CD8-positive, alpha-beta memory T cell (primary cell): ENCODE data around the gene NR1D1. TPM values are rescaled to one million over a fixed set of nuclear protein-coding genes. Genes with fewer than 3 reads are reported as not detected.
A peak's percentile ranks its signal among the peaks of the same experiment; 100 is the strongest.

ENCODE experiments used
- CTCF ChIA-PET: fragments of 350-600 bp; sonication (Branson Sonifier 250); formaldehyde crosslinking; loops from one replicate; lab custom pipeline; 2021; ENCODE audit warnings: antibody characterized with exemption; lab: Charles Lee
- POLR2A ChIA-PET: fragments of 350-600 bp; sonication (Branson Sonifier 250); formaldehyde crosslinking; loops from one replicate; lab custom pipeline; 2021; ENCODE audit warnings: antibody characterized with exemption; lab: Charles Lee
- DNase-seq, 5 donors: peaks; one replicate each; pipeline versions ENCODE4 v3.0.0 to v3.0.0-alpha.2; 2020 to 2022; ENCODE audit warnings: mixed read lengths in 1 of 5
- H3K27ac ChIP-seq: one replicate; pipeline ENCODE4 v1.7.0; 2013; ENCODE audit warnings: low read depth, mild to moderate bottlenecking, low read length, moderate library complexity
- H3K27me3 ChIP-seq: 2 replicates; pipeline ENCODE4 v1.7.0; 2013; ENCODE audit warnings: low read length, mild to moderate bottlenecking; ENCODE audit not compliant: insufficient read depth, poor library complexity, severe bottlenecking
- H3K36me3 ChIP-seq: 2 replicates; pipeline ENCODE4 v1.7.0; 2013; ENCODE audit warnings: mild to moderate bottlenecking, low read length, moderate library complexity; ENCODE audit not compliant: insufficient read depth
- H3K4me1 ChIP-seq: 2 replicates; pipeline ENCODE4 v1.7.0; 2013; ENCODE audit warnings: mild to moderate bottlenecking, low read length, moderate library complexity; ENCODE audit not compliant: insufficient read depth
- H3K4me3 ChIP-seq: 2 replicates; pipeline ENCODE4 v1.7.0; 2013; ENCODE audit warnings: mild to moderate bottlenecking, low read length
- H3K9me3 ChIP-seq: 2 replicates; pipeline ENCODE4 v1.7.0; 2013; ENCODE audit warnings: mild to moderate bottlenecking, low read length
- H3K27ac Mint-ChIP-seq, 8 donors: one replicate each; pipeline ENCODE4 v1.8.0; 2020 to 2021; ENCODE audit warnings: mixed read lengths in 8 of 8, mild to moderate bottlenecking in 6 of 8, inconsistent platforms in 3 of 8, moderate library complexity in 3 of 8
- H3K27me3 Mint-ChIP-seq, 2 donors: one replicate each; pipeline ENCODE4 v1.8.0; 2020 to 2021; ENCODE audit warnings: mixed read lengths in 2 of 2, mild to moderate bottlenecking in 1 of 2, moderate library complexity in 1 of 2
- H3K36me3 Mint-ChIP-seq, 3 donors: one replicate each; pipeline ENCODE4 v1.8.0; 2020 to 2021; ENCODE audit warnings: mixed read lengths in 3 of 3, inconsistent platforms in 1 of 3, mild to moderate bottlenecking in 1 of 3
- H3K4me1 Mint-ChIP-seq, 3 donors: one replicate each; pipeline ENCODE4 v1.8.0; 2020 to 2021; ENCODE audit warnings: mixed read lengths in 3 of 3, inconsistent platforms in 1 of 3, mild to moderate bottlenecking in 1 of 3
- H3K4me3 Mint-ChIP-seq, 7 donors: one replicate each; pipeline ENCODE4 v1.8.0; 2020 to 2021; ENCODE audit warnings: mixed read lengths in 7 of 7, mild to moderate bottlenecking in 6 of 7, moderate library complexity in 4 of 7, inconsistent platforms in 2 of 7
- H3K9me3 Mint-ChIP-seq, 5 donors: one replicate each; pipeline ENCODE4 v1.8.0; 2020 to 2022; ENCODE audit warnings: mixed read lengths in 5 of 5, mild to moderate bottlenecking in 3 of 5, moderate library complexity in 2 of 5, inconsistent platforms in 1 of 5
- polyA plus RNA-seq: library from polyadenylated mRNA; unstranded; fragments of 300-500 nt; fragmentation: Illumina TruSeq; gene quantifications from one replicate; pipeline ENCODE4 v1.2.3, GENCODE V29; 2021
- total RNA-seq, 2 experiments: library from RNA; stranded (reverse); gene quantifications; one replicate each; pipeline ENCODE4 v1.2.3, GENCODE V29; 2021

NR1D1 gene
- total and polyA plus RNA-seq, 3 experiments from 2014 or later = 10.0 to 10.4 (median 10.2) TPM

DNA sequence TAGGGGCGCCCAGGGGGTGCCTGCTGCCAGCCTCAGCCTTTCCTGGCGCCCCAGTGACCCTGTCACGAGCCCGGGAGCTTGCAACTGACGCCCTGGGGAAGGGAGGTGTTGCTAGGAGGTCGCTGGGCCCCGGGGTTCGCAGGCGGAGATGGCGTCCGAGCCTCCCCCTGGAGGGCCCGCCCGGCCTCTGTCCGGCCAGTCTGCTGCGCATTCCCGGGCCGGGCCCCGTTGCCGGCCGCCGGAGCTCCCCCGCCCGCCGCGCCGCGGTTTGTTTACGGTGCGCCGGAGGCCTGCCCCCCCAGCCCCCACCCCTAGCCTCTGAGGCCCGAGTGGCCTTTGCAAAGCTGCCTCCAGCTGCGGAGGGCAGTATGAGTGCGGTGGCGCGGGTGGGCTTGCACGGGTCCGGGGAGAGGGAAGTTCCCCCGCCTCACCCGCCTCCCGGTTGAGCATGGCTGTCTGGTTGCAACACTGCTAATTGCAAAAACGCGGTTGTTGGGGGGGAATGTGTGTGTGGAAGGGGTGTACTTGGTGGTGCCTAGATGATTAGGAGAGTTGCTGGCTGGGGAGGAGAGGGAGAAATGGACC is 37.1 kb downstream of the NR1D1 start:
- DNase-seq = peak in 1 of 5 donors; percentile 64
- peaks cover 44 to 56% (median 47%) of the 10 kb centered on the region in 3 donors for H3K4me1 Mint-ChIP-seq
- H3K9me3 Mint-ChIP-seq = no peaks in the 10 kb centered on the region
- H3K27ac ChIP-seq = peak overlapping the region; percentile 73
- H3K36me3 Mint-ChIP-seq = peaks cover 0 to 3% (median 0%) of the 10 kb centered on the region in 3 donors
- ChIA-PET POLR2A (interaction anchor here (0.7 to 1.3 kb wide), 5 partner anchors 9 to 50 kb away, joined by 3 to 10 read pairs (median 5); partner anchors contain the start of gene MED24), CTCF (interaction anchor here (0.9 to 15.5 kb wide), 8 partner anchors 9 to 105 kb away, joined by 3 to 159 read pairs (median 19); partner anchors contain the start of genes MED24 and NR1D1)
- no peaks in the 10 kb centered on the region for H3K27me3 ChIP-seq
- H3K4me1 ChIP-seq = peaks cover 53% of the 10 kb centered on the region
- H3K4me3 Mint-ChIP-seq = peak overlapping the region; percentile 88 to 97 (median 91)
- no peaks in the 10 kb centered on the region for H3K36me3 ChIP-seq
- peaks cover 0 to under 1% of the 10 kb centered on the region in 2 donors for H3K27me3 Mint-ChIP-seq
- H3K9me3 ChIP-seq = no peaks in the 10 kb centered on the region
- H3K4me3 ChIP-seq = peak overlapping the region; percentile 81
- peak overlapping the region; percentile 63 to 97 (median 90) for H3K27ac Mint-ChIP-seq

- H3K4me1 Mint-ChIP-seq = peaks cover 37 to 49% (median 41%) of the 10 kb centered on the region in 3 donors
- H3K27ac Mint-ChIP-seq = peak within 1 kb of the TSS; percentile 80 to 97 (median 90)
- H3K4me1 ChIP-seq = peaks cover 46% of the 10 kb centered on the region
- H3K27me3 ChIP-seq = no peaks in the 10 kb centered on the region
- DNase-seq = peak; percentile 64 to 81 (median 70)
- H3K36me3 ChIP-seq = no peaks in the 10 kb centered on the region
- H3K9me3 Mint-ChIP-seq = no peaks in the 10 kb centered on the region
- ChIA-PET CTCF (interaction anchor here (0.6 to 15.5 kb wide), 12 partner anchors 8 to 105 kb away, joined by 3 to 159 read pairs (median 8); partner anchors contain the start of genes MED24 and NR1D1), POLR2A (interaction anchor here (0.5 to 1.3 kb wide), 7 partner anchors 8 to 78 kb away, joined by 3 to 10 read pairs (median 4); partner anchors contain the start of genes CASC3 and MED24)
- H3K36me3 Mint-ChIP-seq = peaks cover 0 to 3% (median 0%) of the 10 kb centered on the region in 3 donors
- no peaks in the 10 kb centered on the region for H3K9me3 ChIP-seq
- H3K4me3 Mint-ChIP-seq = peak within 1 kb of the TSS; percentile 88 to 97 (median 91)
- H3K4me3 ChIP-seq = peak within 1 kb of the TSS; percentile 81
- peaks cover 0 to 2% of the 10 kb centered on the region in 2 donors for H3K27me3 Mint-ChIP-seq
- H3K27ac ChIP-seq = peak within 1 kb of the TSS; percentile 73
These were observed 37.8 kb downstream of the NR1D1 start, which contains the start of gene THRA for GRCh38 chr17:40062329-40063186. Gene THRA (plus strand): TSS chr17:40062965. CDS start chr17:40074489, 11,524 bp downstream.

DNA sequence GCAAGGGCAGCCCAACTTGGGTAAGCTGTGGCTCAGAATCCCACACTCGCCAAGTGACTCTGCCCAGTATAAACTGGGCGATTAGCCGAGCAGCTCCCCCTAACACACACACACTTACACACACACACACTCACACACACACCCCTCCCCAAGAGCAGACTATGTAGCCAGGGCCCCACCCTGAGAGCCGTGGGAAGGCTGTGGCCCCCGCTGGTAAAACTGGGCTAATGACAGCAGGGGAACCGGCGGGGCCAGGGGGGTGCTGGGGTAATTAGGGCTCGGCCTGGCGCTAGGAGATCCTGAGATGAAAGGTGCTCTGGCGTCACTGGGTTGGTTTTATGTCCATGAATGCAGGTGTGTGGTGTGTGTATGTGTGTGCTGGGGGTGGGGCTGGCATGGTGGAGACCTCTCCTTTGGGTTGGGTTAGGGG is 38.8 kb downstream of the NR1D1 start:
- peaks cover 0 to 3% (median 0%) of the 10 kb centered on the region in 3 donors for H3K36me3 Mint-ChIP-seq
- CTCF ChIA-PET = interaction anchor here (0.6 to 15.5 kb wide), 8 partner anchors 14 to 106 kb away, joined by 3 to 159 read pairs (median 14); partner anchors contain the start of gene NR1D1
- H3K36me3 ChIP-seq = no peaks in the 10 kb centered on the region

GRCh38 chr17:40060887-40061608 is 39.3 kb downstream of the NR1D1 start:
- Mint-ChIP-seq H3K27me3 (peaks cover 0 to 2% of the 10 kb centered on the region in 2 donors), H3K36me3 (peaks cover 0 to 3% (median 0%) of the 10 kb centered on the region in 3 donors), H3K9me3 (no peaks in the 10 kb centered on the region), H3K27ac (peak overlapping the region in 3 of 8 donors; percentile 52 to 72 (median 56)), H3K4me1 (peaks cover 30 to 35% (median 32%) of the 10 kb centered on the region in 3 donors), H3K4me3 (peak overlapping the region; percentile 27 to 95 (median 86))
- H3K4me3 ChIP-seq = no peak overlapping the region
- DNase-seq = no peak
- ChIA-PET CTCF (interaction anchor here (1.1 to 15.5 kb wide), 6 partner anchors 14 to 52 kb away, joined by 3 to 159 read pairs (median 8); no protein-coding TSS in a partner anchor), POLR2A (interaction anchor here (1.0 kb wide), 1 partner anchor 79 kb away, joined by 3 read pairs; the partner anchor contains the start of gene CASC3)
- peaks cover 6% of the 10 kb centered on the region for H3K27me3 ChIP-seq
- H3K27ac ChIP-seq = no peak overlapping the region
- no peaks in the 10 kb centered on the region for H3K36me3 ChIP-seq
- H3K9me3 ChIP-seq = no peaks in the 10 kb centered on the region
- H3K4me1 ChIP-seq = peaks cover 34% of the 10 kb centered on the region

More for the DNA sequence above, 38.8 kb downstream of the NR1D1 start:
- H3K27me3 ChIP-seq = peaks cover under 1% of the 10 kb centered on the region
- Mint-ChIP-seq H3K4me1 (peaks cover 32 to 40% (median 32%) of the 10 kb centered on the region in 3 donors), H3K9me3 (no peaks in the 10 kb centered on the region), H3K27ac (peak overlapping the region in 7 of 8 donors; percentile 56 to 90 (median 86)), H3K4me3 (peak overlapping the region; percentile 79 to 95 (median 86)), H3K27me3 (peaks cover 0 to 2% of the 10 kb centered on the region in 2 donors)
- peaks cover 37% of the 10 kb centered on the region for H3K4me1 ChIP-seq
- POLR2A ChIA-PET = interaction anchor here (0.5 to 1.0 kb wide), 2 partner anchors 62 to 78 kb away, joined by 3 read pairs; partner anchors contain the start of gene CASC3
- no peak overlapping the region for H3K27ac ChIP-seq
- no peak overlapping the region for H3K4me3 ChIP-seq
- H3K9me3 ChIP-seq = no peaks in the 10 kb centered on the region
- DNase-seq = no peak

GRCh38 chr17:40059729-40060475 is 40.5 kb downstream of the NR1D1 start:
- H3K36me3 Mint-ChIP-seq = peaks cover 0 to 3% (median 0%) of the 10 kb centered on the region in 3 donors
- Histone ChIP-seq H3K27ac (no peak overlapping the region), H3K27me3 (peaks cover 9% of the 10 kb centered on the region), H3K36me3 (no peaks in the 10 kb centered on the region), H3K4me3 (no peak overlapping the region), H3K4me1 (peaks cover 22% of the 10 kb centered on the region), H3K9me3 (no peaks in the 10 kb centered on the region)
- ChIA-PET CTCF (interaction anchor here (0.7 to 15.5 kb wide), 4 partner anchors 15 to 53 kb away, joined by 3 to 159 read pairs (median 5); no protein-coding TSS in a partner anchor), POLR2A (interaction anchor here (0.8 kb wide), 1 partner anchor 109 kb away, joined by 5 read pairs; no protein-coding TSS in a partner anchor)
- H3K27me3 Mint-ChIP-seq = peaks cover 0 to 2% of the 10 kb centered on the region in 2 donors
- peak overlapping the region in 1 of 7 donors; percentile 79 for H3K4me3 Mint-ChIP-seq
- H3K9me3 Mint-ChIP-seq = no peaks in the 10 kb centered on the region
- peaks cover 24 to 27% (median 26%) of the 10 kb centered on the region in 3 donors for H3K4me1 Mint-ChIP-seq
- no peak for DNase-seq
- H3K27ac Mint-ChIP-seq = peak overlapping the region in 3 of 8 donors; percentile 1 to 14 (median 2)

DNA sequence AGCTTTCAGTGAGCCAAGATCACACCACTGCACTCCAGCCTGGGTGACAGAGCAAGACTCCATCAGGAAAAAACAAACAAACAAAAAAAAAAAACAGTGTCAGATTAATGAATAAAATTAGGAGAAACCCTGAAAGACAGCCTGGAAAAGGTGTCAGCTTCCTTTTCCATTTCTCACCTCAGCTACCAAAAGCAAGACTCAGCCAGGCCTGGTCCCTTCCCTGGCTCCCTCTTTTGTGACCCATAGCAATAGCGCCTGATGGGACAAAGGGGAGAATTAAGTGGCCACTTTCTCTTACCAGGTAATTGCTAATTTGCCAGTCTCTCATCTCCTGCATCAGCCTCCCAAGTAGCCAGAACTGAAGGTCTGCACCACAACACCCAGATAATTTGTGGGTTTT is 41.5 kb downstream of the NR1D1 start:
- Histone ChIP-seq H3K27ac (no peak overlapping the region), H3K27me3 (peaks cover 9% of the 10 kb centered on the region), H3K4me3 (no peak overlapping the region), H3K9me3 (no peaks in the 10 kb centered on the region), H3K4me1 (peaks cover 17% of the 10 kb centered on the region), H3K36me3 (no peaks in the 10 kb centered on the region)
- Mint-ChIP-seq H3K9me3 (no peaks in the 10 kb centered on the region), H3K27ac (peak overlapping the region in 1 of 8 donors; percentile 2), H3K36me3 (peaks cover 0 to 9% (median 1%) of the 10 kb centered on the region in 3 donors), H3K4me3 (peak overlapping the region in 1 of 7 donors; percentile 66), H3K4me1 (peaks cover 19 to 26% (median 25%) of the 10 kb centered on the region in 3 donors), H3K27me3 (peaks cover 0 to 2% of the 10 kb centered on the region in 2 donors)
- ChIA-PET POLR2A (interaction anchor here (0.7 kb wide), 2 partner anchors 8 to 24 kb away, joined by 4 to 5 read pairs; no protein-coding TSS in a partner anchor), CTCF (interaction anchor here (0.7 to 15.5 kb wide), 2 partner anchors 17 to 54 kb away, joined by 4 to 159 read pairs; no protein-coding TSS in a partner anchor)
- no peak for DNase-seq
